HepG2 (cell line): Measurements from ENCODE around the gene CCL22. TPM values are rescaled to one million over a fixed set of nuclear protein-coding genes. Genes with fewer than 3 reads are reported as not detected.

ENCODE experiments used
- ELK4 ChIP-seq: sonication (generic); formaldehyde crosslinking; IDR thresholded peaks from 2 replicates; pipeline ENCODE4 v1.9.0; 2021; ENCODE audit warnings: missing genetic modification reagents, borderline replicate concordance
- FLYWCH1 ChIP-seq: sonication (generic); formaldehyde crosslinking; IDR thresholded peaks from 2 replicates; pipeline ENCODE4 v1.8.1; 2023; ENCODE audit warnings: mild to moderate bottlenecking, missing genetic modification reagents
- HMGXB4 ChIP-seq, 2 experiments: sonication (generic) in 1 of 2; formaldehyde crosslinking in 1 of 2; IDR thresholded peaks; 2 replicates each; pipeline versions ENCODE4 v1.4.0 to v1.6.1; 2018 to 2020; ENCODE audit warnings: missing genetic modification reagents in 2 of 2, borderline replicate concordance in 1 of 2, low read depth in 1 of 2, mild to moderate bottlenecking in 1 of 2, missing biosample characterization in 1 of 2
- IRF9 ChIP-seq: sonication (generic); formaldehyde crosslinking; IDR thresholded peaks from 2 replicates; pipeline ENCODE4 v1.8.0; 2022; ENCODE audit warnings: missing genetic modification reagents, mild to moderate bottlenecking, borderline replicate concordance
- KDM3A ChIP-seq: IDR thresholded peaks from 2 replicates; pipeline ENCODE4 v1.6.1; 2018; ENCODE audit warnings: low read depth, missing compliant biosample characterization
- NR2F2 ChIP-seq: IDR thresholded peaks from 2 replicates; pipeline ENCODE4 v1.6.1; 2012; ENCODE audit warnings: low read depth, inconsistent platforms, borderline replicate concordance
- PAX8 ChIP-seq: sonication (generic); formaldehyde crosslinking; IDR thresholded peaks from 2 replicates; pipeline ENCODE4 v1.8.0; 2022; ENCODE audit warnings: mild to moderate bottlenecking, missing genetic modification reagents, borderline replicate concordance
- RORA ChIP-seq: sonication (generic); formaldehyde crosslinking; IDR thresholded peaks from 2 replicates; pipeline ENCODE4 v1.5.0; 2020; ENCODE audit warnings: mild to moderate bottlenecking, missing genetic modification reagents, moderate library complexity
- ZBTB40 ChIP-seq, 2 experiments: fragments of 450-650 bp in 1 of 2; sonication (generic) in 1 of 2; formaldehyde crosslinking in 1 of 2; IDR thresholded peaks; 2 replicates each; pipeline versions ENCODE4 v1.6.1 to v1.8.0; 2016 to 2022; ENCODE audit warnings: antibody characterized with exemption in 1 of 2, mild to moderate bottlenecking in 1 of 2, missing genetic modification reagents in 1 of 2
- ZNF251 ChIP-seq: sonication (generic); formaldehyde crosslinking; IDR thresholded peaks from 2 replicates; pipeline ENCODE4 v1.9.0; 2021; ENCODE audit warnings: mild to moderate bottlenecking, missing genetic modification reagents
- ZNF710 ChIP-seq: sonication (generic); formaldehyde crosslinking; IDR thresholded peaks from 2 replicates; pipeline ENCODE4 v1.5.0; 2020; ENCODE audit warnings: mild to moderate bottlenecking, missing genetic modification reagents, borderline replicate concordance
- polyA plus RNA-seq, 8 experiments: library from polyadenylated mRNA; depleted of rRNA in 3 of 8; stranded (reverse) in 7 of 8; unstranded in 1 of 8; fragments of >200 nt; fragmentation: Illumina TruSeq in 4 of 8; extraction: Trizol in 4 of 8; gene quantifications; 2 replicates each; pipeline versions ENCODE4 v1.2.1 to v1.2.3, GENCODE V29; 2011 to 2016; ENCODE audit warnings: low read depth in 4 of 8, missing spikeins in 1 of 8, mixed read lengths in 1 of 8; ENCODE audit not compliant: insufficient read depth in 1 of 8
- total RNA-seq, 5 experiments: library from RNA; depleted of rRNA; stranded (reverse); fragments of >200 nt; fragmentation: Illumina TruSeq; extraction: Trizol; gene quantifications; 2 replicates each; pipeline ENCODE4 v1.2.3, GENCODE V29; 2016; ENCODE audit warnings: low read depth in 1 of 5

The CCL22 gene
- total and polyA plus RNA-seq, 2 of the 13 experiments (the other 11 are each of a cell fraction or from before 2014, with no cell fraction given): not detected

- TF ChIP-seq ZBTB40 (IDR thresholded peaks at IDR 0.05): no peak
- no peak for TF ChIP-seq ZBTB40 (CRISPR knock-in tag; IDR thresholded peaks at IDR 0.05)
- TF ChIP-seq IRF9 (CRISPR knock-in tag): no peak
- TF ChIP-seq FLYWCH1: no peak
- TF ChIP-seq NR2F2: no peak
- no peak for TF ChIP-seq PAX8 (CRISPR knock-in tag)
- no peak for TF ChIP-seq HMGXB4 (CRISPR knock-in tag; IDR thresholded peaks at IDR 0.05; ENCODE audit: borderline replicate concordance in 1 of 2, low read depth in 1 of 2)
- TF ChIP-seq ELK4: no peak
- no peak for TF ChIP-seq KDM3A (CRISPR knock-in tag)
- TF ChIP-seq RORA: no peak
- no peak for TF ChIP-seq ZNF710 (CRISPR knock-in tag)
- no peak for TF ChIP-seq ZNF251 (CRISPR knock-in tag)
- TF ChIP-seq, all 625 proteins: peak for 0
These were observed 34.1 kb downstream of the CCL22 start (continued) for GRCh38 chr16:57392694-57393093.
